ENCODE measurements around the gene ARPC5.
"Not testable (repeated sequence)": the region's sequence is repeated elsewhere in the genome, so short reads cannot be mapped to it uniquely, and the experiment has no call there.

Gene ARPC5

DNA sequence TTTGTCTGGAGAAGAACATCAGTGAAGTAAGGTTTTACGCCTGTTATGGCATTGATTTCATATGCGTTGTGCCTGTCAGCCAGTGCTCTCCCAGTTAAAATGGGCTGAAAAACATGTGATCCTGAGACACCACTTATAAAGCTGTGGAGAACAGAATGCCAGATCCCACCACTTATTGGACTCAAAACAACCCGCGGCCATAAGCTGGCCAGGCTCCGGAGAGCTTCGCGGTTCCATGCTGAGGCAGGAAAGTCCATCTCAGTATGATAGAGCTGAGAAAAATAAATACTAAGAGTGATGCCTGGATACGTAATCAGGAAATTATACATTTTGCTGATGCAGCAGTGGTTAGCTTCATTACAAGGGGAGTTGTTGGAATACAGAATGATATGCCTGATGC, 12.5 kb upstream of the ARPC5 start:
- DNase-seq (ENCODE audit: low read depth in 2 of 3, low spot score in 1 of 3): no peak

- no peak for DNase-seq (ENCODE audit: low read depth in 2 of 3, low spot score in 1 of 3)
Observed at GRCh38 chr1:183646776-183647175, 11.2 kb upstream of the ARPC5 start.

- DNase-seq (ENCODE audit: low read depth in 2 of 3, low spot score in 1 of 3): no peak
Observed at GRCh38 chr1:183645531-183645930, 9.9 kb upstream of the ARPC5 start.

- no peak for DNase-seq (ENCODE audit: low read depth in 2 of 3, low spot score in 1 of 3)
Observed at GRCh38 chr1:183642166-183642565, 6.6 kb upstream of the ARPC5 start.

- no peak for DNase-seq (ENCODE audit: low read depth in 2 of 3, low spot score in 1 of 3)
Observed at GRCh38 chr1:183640193-183640592, 4.6 kb upstream of the ARPC5 start.

GRCh38 chr1:183638649-183639387, 3.2 kb upstream of the ARPC5 start:
- DNase-seq (ENCODE audit: low read depth in 2 of 3, low spot score in 1 of 3): no peak

DNA sequence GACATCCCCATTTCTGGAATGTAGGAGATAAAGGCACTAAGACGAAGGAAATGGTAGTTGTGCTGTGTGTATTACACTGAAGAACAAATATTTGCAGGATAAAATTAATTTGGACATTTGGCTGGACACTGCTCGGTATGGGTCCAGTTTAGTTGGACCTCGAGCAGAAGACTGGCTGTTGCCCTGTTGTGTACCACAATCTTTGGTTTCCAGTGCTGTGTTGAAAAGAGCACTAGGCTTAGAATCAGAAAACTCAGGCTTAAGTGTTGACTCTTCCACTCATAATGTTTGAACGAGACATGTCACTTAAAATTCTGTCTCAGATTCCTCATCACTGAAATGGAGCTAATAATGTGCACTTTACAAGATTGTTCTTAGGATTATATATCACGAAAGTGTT, 1.2 kb upstream of the ARPC5 start:
- DNase-seq (ENCODE audit: low read depth in 2 of 3, low spot score in 1 of 3): no peak

DNA sequence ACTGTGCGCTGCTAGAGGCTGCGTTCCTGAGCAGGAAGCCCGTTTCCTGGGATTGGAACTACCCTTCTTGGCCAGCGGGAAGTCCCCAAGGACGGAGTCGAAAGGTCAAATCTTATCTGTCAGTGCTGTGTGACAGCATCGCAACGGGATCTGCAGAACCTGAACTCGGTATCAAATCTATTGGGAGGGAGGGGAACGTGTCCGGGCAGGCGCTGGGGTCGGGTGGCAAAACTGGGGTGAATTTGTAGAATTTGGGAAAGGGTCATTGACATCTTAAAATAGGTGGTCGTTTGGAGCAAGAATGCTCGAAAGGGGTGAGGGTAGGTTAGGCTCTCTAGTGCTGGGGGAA, 725 bp upstream of the ARPC5 start:
- no peak for DNase-seq (ENCODE audit: low read depth in 2 of 3, low spot score in 1 of 3)

- DNase-seq (ENCODE audit: low read depth in 2 of 3, low spot score in 1 of 3): peak in 1 of 3 donors; percentile 23
Observed at GRCh38 chr1:183635099-183635605, 431 bp downstream of the ARPC5 start.

- DNase-seq (ENCODE audit: low read depth in 2 of 3, low spot score in 1 of 3): no peak
Observed at GRCh38 chr1:183634429-183635065, 1.0 kb downstream of the ARPC5 start.

GRCh38 chr1:183633676-183634343, 1.8 kb downstream of the ARPC5 start:
- DNase-seq (ENCODE audit: low read depth in 2 of 3, low spot score in 1 of 3): no peak

DNA sequence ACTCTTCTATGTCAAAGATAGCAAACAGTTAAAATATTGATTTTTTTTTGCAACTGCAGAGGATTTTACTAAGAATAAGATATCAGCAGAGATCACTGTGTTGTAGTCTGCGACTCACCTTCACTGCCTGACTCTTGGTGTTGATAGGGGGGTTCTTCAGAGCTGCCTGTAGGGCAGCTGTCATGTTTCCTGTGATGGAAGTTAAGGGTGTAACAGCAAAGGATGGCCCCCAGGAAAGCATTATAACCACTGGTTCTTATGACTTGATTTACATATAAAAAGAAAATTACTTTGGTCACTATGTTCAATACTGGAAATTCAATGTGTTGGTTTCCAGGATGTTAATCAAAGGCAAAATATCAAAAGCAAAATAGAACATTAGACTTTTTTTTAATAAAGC, 2.6 kb downstream of the ARPC5 start:
- no peak for DNase-seq (ENCODE audit: low read depth in 2 of 3, low spot score in 1 of 3)

- DNase-seq (ENCODE audit: low read depth in 2 of 3, low spot score in 1 of 3): no peak
Observed at GRCh38 chr1:183632114-183632513, 3.5 kb downstream of the ARPC5 start.

DNA sequence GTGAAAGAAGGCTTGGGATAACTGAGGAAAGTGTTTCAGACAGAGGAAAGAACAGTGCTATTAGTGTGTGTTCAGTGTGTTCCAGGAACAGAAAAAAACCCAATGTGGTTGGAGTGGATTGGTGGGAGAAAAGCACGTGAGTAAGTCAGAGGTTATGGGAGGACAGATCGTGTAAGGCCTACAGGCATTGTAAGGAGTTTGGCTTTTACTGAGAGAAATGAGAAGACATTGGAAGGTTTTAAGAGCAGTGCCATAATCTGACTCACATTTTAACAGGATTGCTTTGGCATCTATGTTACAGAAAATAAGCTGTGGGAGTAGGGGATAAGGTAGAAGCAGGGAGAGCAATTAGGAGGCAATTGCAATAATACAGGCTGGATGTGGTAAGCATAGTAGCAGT, 4.8 kb downstream of the ARPC5 start:
- DNase-seq (ENCODE audit: low read depth in 2 of 3, low spot score in 1 of 3): no peak

- DNase-seq (ENCODE audit: low read depth in 2 of 3, low spot score in 1 of 3): no peak
Observed at GRCh38 chr1:183628537-183628936, 7.0 kb downstream of the ARPC5 start.

GRCh38 chr1:183626236-183626635, 9.3 kb downstream of the ARPC5 start:
- DNase-seq (ENCODE audit: low read depth in 2 of 3, low spot score in 1 of 3): not testable (repeated sequence)

DNA sequence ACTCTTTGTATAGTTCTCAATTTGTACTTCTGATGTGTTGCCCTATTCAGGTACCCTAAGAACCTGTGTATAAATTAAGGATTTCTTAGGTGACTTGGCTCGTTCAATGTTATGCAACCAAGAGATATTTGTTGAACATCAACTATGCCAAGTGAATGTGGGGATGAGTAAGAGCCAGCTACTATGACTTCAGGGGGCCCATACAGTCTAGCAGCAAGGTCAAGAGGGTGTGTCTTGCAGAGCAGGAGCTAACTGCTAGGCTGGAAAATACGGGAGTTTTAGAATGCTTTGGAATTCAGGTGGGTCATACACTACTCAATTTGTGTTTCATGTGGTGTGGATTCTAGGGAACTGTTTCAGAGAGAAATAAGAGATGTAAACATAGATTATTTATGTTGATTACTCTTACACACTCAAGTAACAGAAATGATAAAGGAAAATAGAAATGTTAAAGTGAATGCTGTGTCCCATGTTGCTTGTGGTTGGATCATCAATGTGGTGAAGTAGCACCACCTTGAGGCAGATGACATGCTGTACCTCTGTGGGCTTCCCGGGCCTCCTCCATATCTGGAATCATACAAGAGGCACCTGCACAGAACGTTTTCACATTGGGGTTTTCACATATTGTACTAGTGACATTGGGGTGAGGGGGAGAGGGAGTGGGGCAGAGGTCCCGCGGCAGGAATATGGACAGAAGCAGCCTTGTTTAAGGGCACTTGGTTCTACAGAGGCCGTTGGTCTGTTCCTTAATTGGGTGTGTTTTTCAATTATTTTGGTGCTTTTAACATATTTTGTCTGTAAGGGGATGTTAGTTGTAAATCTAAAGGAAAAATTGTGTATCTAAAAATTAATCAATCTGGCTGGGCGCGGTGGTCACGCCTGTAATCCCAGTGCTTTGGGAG, 12.4 kb downstream of the ARPC5 start:
- DNase-seq (ENCODE audit: low read depth in 2 of 3, low spot score in 1 of 3): peak in 2 of 3 donors; percentile 16 to 31

- no peak for DNase-seq (ENCODE audit: low read depth in 2 of 3, low spot score in 1 of 3)
Observed at GRCh38 chr1:183622013-183622412, 13.6 kb downstream of the ARPC5 start.

GRCh38 chr1:183620311-183620710, 15.3 kb downstream of the ARPC5 start:
- no peak for DNase-seq (ENCODE audit: low read depth in 2 of 3, low spot score in 1 of 3)

DNA sequence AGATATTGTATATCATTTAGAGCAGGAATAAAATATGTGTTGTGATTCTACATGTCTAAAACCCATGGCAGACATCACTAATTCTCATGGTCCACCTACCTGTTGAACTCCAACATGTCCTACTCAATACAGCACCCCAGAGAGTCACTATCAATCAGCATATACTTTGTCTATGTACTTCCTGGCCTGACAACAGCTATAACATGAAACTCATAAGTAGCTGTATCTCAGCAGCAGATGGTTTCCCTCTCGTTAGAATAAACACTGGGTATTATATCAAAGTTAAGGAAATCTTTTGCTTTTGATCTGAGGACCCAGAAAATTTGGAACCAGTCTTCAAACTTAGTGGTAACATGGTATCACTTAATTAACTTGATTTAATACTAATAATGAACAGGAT, 15.8 kb downstream of the ARPC5 start:
- DNase-seq (ENCODE audit: low read depth in 2 of 3, low spot score in 1 of 3): no peak

DNA sequence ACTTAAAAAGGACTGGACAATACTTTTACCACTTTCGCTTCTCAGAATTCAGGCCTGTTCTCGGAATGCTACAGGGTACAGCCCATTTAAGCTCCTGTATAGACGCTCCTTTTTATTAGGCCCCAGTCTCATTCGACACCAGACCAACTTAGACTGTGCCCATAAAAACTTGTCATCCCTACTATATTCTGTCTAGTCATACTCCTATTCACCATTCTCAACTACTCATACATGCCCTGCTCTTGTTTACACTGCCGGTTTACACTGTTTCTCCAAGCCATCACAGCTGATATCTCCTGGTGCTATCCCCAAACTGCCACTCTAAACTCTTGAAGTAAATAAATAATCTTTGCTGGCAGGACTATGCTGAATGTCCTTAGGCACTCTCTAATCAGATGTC, 17.4 kb downstream of the ARPC5 start:
- DNase-seq (ENCODE audit: low read depth in 2 of 3, low spot score in 1 of 3): not testable (repeated sequence)
